GM23338 (cell line): Measurements from ENCODE around the gene ADRA2B. TPM values are rescaled to one million over a fixed set of nuclear protein-coding genes. Genes with fewer than 3 reads are reported as not detected.

Experiments
- ATAC-seq: fragments of 200-7000 bp; cut with Tn5 transposase; 3 replicates; pipeline ENCODE4 v1.9.1; 2020
- DNase-seq: peaks from one replicate; pipeline ENCODE4 v3.0.0-alpha.2; 2015; ENCODE audit warnings: low spot score
- H2AFZ ChIP-seq: fragments of 200-600 bp; sonication (generic); 2 replicates; pipeline ENCODE4 v1.8.0; 2016; ENCODE audit warnings: antibody characterized with exemption, mild to moderate bottlenecking, moderate library complexity
- H3F3A ChIP-seq: fragments of 200-600 bp; sonication (generic); replicated peaks from 2 replicates; pipeline ENCODE4 v1.8.0; 2017; ENCODE audit warnings: antibody characterized with exemption, mixed run types, low read depth
- H3K27ac ChIP-seq: fragments of 200-600 bp; sonication (generic); 2 replicates; pipeline ENCODE4 v1.6.1; 2016; ENCODE audit warnings: low read depth
- H3K27me3 ChIP-seq: fragments of 200-600 bp; sonication (generic); 2 replicates; pipeline ENCODE4 v1.8.0; 2016; ENCODE audit warnings: mild to moderate bottlenecking, mixed run types, moderate library complexity; ENCODE audit not compliant: insufficient read depth
- H3K36me3 ChIP-seq: fragments of 200-600 bp; sonication (generic); 2 replicates; pipeline ENCODE4 v1.8.0; 2016; ENCODE audit warnings: mild to moderate bottlenecking; ENCODE audit not compliant: insufficient read depth
- H3K4me1 ChIP-seq: fragments of 200-600 bp; sonication (generic); 2 replicates; pipeline ENCODE4 v1.8.0; 2016; ENCODE audit warnings: mild to moderate bottlenecking, moderate library complexity; ENCODE audit not compliant: insufficient read depth
- H3K4me2 ChIP-seq: fragments of 200-600 bp; sonication (generic); 2 replicates; pipeline ENCODE4 v1.7.1; 2017; ENCODE audit warnings: mixed run types
- H3K4me3 ChIP-seq: fragments of 200-600 bp; sonication (generic); 2 replicates; pipeline ENCODE4 v1.6.1; 2016; ENCODE audit warnings: mixed run types
- H3K79me2 ChIP-seq: fragments of 200-600 bp; sonication (generic); replicated peaks from 2 replicates; pipeline ENCODE4 v1.8.0; 2017; ENCODE audit warnings: mild to moderate bottlenecking; ENCODE audit not compliant: insufficient read depth
- H3K9me2 ChIP-seq: fragments of 200-600 bp; sonication (generic); 2 replicates; pipeline ENCODE4 v1.8.0; 2017; ENCODE audit not compliant: insufficient read depth
- H4K20me1 ChIP-seq: fragments of 200-600 bp; sonication (generic); replicated peaks from 2 replicates; pipeline ENCODE4 v1.8.0; 2017; ENCODE audit warnings: mild to moderate bottlenecking; ENCODE audit not compliant: insufficient read depth
- H3K27ac Mint-ChIP-seq: 2 replicates; pipeline ENCODE4 v1.8.0; 2020; ENCODE audit warnings: inconsistent platforms, mild to moderate bottlenecking, moderate library complexity, mixed read lengths
- H3K27me3 Mint-ChIP-seq: 3 replicates; pipeline ENCODE4 v1.8.0; 2022; ENCODE audit warnings: low read depth, mild to moderate bottlenecking, moderate library complexity, mixed read lengths, inconsistent platforms; ENCODE audit not compliant: insufficient read depth, poor library complexity
- H3K36me3 Mint-ChIP-seq: 3 replicates; pipeline ENCODE4 v1.8.0; 2021; ENCODE audit warnings: low read depth, mild to moderate bottlenecking, inconsistent platforms, moderate library complexity, mixed read lengths
- H3K4me1 Mint-ChIP-seq: 3 replicates; pipeline ENCODE4 v1.8.0; 2020; ENCODE audit warnings: mild to moderate bottlenecking, inconsistent platforms, mixed read lengths
- H3K4me3 Mint-ChIP-seq: 3 replicates; pipeline ENCODE4 v1.8.0; 2021; ENCODE audit warnings: moderate library complexity, mild to moderate bottlenecking, inconsistent platforms, mixed read lengths
- H3K9me3 Mint-ChIP-seq: 3 replicates; pipeline ENCODE4 v1.8.0; 2020; ENCODE audit warnings: moderate library complexity, mild to moderate bottlenecking, inconsistent platforms, mixed read lengths
- ETS1 ChIP-seq: IDR thresholded peaks from 2 replicates; pipeline ENCODE4 v1.6.1; 2016; ENCODE audit warnings: antibody characterized with exemption
- EZH2phosphoT487 ChIP-seq: fragments of 200-600 bp; sonication (generic); IDR thresholded peaks from one replicate; pipeline ENCODE4 v1.8.1; 2018; ENCODE audit warnings: antibody characterized with exemption; ENCODE audit not compliant: unreplicated experiment
- NANOG ChIP-seq: IDR thresholded peaks from 2 replicates; pipeline ENCODE4 v1.6.1; 2016; ENCODE audit warnings: antibody characterized with exemption, borderline replicate concordance
- STAT1 ChIP-seq: IDR thresholded peaks from one replicate; pipeline ENCODE4 v1.6.1; 2016; ENCODE audit warnings: antibody characterized with exemption; ENCODE audit not compliant: unreplicated experiment
- ZNF114 ChIP-seq: fragments of 250-450 bp; sonication (Bioruptor Pico); IDR thresholded peaks from 2 replicates; pipeline ENCODE4 v1.5.0; 2020; ENCODE audit warnings: mild to moderate bottlenecking, moderate library complexity
- ZNF331 ChIP-seq: fragments of 250-450 bp; sonication (Bioruptor Pico); IDR thresholded peaks from 2 replicates; pipeline ENCODE4 v1.5.0; 2020; ENCODE audit warnings: low read depth, mild to moderate bottlenecking, moderate library complexity
- ZNF462 ChIP-seq: fragments of 250-450 bp; sonication (Bioruptor Pico); IDR thresholded peaks from 2 replicates; pipeline ENCODE4 v1.5.0; 2020; ENCODE audit warnings: mild to moderate bottlenecking, moderate library complexity
- polyA plus RNA-seq: library from polyadenylated mRNA; unstranded; fragments of >200 nt; fragmentation: Nextera tagmentation; extraction: Ambion mirVana; gene quantifications from 2 replicates; pipeline ENCODE4 v1.2.1, GENCODE V29; 2016
- total RNA-seq: library from RNA; depleted of rRNA; stranded (reverse); fragments of >200 nt; shearing (Covaris generic); gene quantifications from 2 replicates; pipeline ENCODE4 v1.2.3, GENCODE V29; 2014
- TF ChIP-seq, protein P1 (sequence below), 2 experiments: fragments of 200-600 bp in 1 of 2; sonication (generic) in 1 of 2; conservative IDR thresholded peaks; 2 replicates each; pipeline versions ENCODE4 v1.5.1 to v1.6.1; 2016 to 2017; ENCODE audit warnings: antibody characterized with exemption in 2 of 2, low read depth in 2 of 2, mild to moderate bottlenecking in 2 of 2, moderate library complexity in 1 of 2

The ADRA2B gene
- total and polyA plus RNA-seq, 2 experiments from 2014 or later = 1.7 to 5.9 TPM

DNA sequence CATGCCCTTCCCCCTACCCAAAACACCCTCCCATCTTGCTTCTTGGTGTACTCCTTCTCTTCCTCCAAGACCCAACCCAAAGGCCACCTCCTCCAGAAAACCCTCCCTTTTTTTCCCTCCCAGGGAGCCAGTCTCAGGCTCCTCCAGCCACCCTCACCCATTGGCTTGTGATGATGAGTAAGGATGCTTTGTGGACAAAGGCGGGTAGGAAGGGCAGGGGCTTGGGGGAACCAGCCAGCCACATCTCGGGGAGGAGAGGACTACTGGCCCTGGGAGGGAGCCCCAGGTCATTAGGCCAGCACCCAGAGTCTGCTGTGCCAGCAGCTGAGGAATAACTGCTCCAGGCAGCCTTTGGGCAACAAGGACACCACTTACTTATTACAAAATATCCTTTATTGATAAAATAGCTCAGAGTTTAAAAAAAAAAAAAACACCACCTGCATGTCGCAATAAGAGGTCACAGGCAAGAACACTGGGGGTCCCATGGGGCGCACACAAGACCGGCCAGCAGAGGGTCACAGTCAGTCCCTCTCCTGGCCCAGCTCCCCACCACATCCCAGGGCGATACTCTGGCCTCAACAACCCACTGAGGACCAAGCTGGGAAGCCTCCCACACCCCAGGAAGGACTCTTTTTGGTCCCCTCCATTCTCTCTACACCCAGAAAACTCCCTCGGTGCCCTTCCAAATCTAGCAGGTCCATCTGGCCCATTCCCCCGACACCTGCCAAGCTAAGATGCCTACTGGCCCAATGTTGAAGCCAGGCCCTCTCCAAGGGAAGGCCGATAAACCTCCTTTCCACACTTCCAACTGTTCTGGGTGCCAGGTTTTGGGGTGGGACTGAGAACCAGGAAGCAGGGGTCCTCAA, 3.6 kb downstream of the ADRA2B start (continued):
- TF ChIP-seq EZH2phosphoT487 (no peak), ETS1 (no peak), STAT1 (no peak)

DNA sequence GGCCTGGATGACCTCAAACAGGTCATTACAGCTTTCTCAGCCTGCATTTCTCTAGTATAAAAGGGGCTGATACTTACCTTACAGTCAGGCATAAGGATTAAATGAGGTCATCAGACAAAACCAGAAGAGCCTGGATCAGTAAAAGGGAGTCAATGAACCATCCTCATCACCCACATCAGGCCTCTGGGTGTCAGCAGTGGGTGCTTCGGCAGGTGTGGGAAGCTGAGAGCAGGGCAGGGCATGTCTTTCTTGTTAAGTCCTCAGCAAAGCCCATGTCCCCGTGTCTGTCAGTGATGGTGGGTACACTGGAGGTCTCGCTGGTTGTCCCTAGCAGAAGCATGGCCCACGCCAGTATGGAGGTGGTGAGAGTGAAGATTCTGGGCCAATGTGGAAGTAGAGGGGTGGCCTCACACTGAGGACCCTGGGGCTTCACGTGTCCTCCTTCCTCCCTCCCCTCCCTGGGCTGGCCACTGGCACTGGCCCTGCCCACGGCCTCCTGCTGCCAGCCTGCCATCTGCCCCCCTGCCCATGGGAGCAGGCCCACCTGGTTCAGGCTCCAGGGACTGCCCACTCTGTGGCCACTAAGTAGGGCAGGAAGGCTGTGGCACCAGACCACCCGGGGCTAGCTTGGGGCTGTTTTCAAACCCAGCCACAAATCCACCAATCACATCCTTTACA, 4.4 kb downstream of the ADRA2B start:
- Histone ChIP-seq H3K27me3 (peaks cover 15% of the 10 kb centered on the region), H3K79me2 (no peaks in the 10 kb centered on the region), H3K27ac (no peak overlapping the region), H3K4me2 (no peak overlapping the region), H3K4me1 (peaks cover 20% of the 10 kb centered on the region), H3K9me2 (no peaks in the 10 kb centered on the region), H3F3A (no peaks in the 10 kb centered on the region), H2AFZ (no peak overlapping the region), H3K36me3 (no peaks in the 10 kb centered on the region), H3K4me3 (no peak overlapping the region), H4K20me1 (no peaks in the 10 kb centered on the region)
- no peak overlapping the region for H3K4me3 Mint-ChIP-seq
- peaks cover 4% of the 10 kb centered on the region; the same call in 2 of the 3 replicates for H3K9me3 Mint-ChIP-seq
- TF ChIP-seq NANOG (no peak), ETS1 (no peak), ZNF331 (CRISPR knock-in tag) (no peak), ZNF114 (CRISPR knock-in tag) (no peak), EZH2phosphoT487 (no peak), ZNF462 (CRISPR knock-in tag) (no peak), STAT1 (no peak)
- TF ChIP-seq, protein P1, sequence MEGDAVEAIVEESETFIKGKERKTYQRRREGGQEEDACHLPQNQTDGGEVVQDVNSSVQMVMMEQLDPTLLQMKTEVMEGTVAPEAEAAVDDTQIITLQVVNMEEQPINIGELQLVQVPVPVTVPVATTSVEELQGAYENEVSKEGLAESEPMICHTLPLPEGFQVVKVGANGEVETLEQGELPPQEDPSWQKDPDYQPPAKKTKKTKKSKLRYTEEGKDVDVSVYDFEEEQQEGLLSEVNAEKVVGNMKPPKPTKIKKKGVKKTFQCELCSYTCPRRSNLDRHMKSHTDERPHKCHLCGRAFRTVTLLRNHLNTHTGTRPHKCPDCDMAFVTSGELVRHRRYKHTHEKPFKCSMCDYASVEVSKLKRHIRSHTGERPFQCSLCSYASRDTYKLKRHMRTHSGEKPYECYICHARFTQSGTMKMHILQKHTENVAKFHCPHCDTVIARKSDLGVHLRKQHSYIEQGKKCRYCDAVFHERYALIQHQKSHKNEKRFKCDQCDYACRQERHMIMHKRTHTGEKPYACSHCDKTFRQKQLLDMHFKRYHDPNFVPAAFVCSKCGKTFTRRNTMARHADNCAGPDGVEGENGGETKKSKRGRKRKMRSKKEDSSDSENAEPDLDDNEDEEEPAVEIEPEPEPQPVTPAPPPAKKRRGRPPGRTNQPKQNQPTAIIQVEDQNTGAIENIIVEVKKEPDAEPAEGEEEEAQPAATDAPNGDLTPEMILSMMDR (conservative IDR thresholded peaks at IDR 0.05; ENCODE audit: low read depth in 2 of 2) = no peak
- H3K27ac Mint-ChIP-seq = no peak overlapping the region
- no peaks in the 10 kb centered on the region for H3K36me3 Mint-ChIP-seq
- peaks cover 33% of the 10 kb centered on the region for H3K4me1 Mint-ChIP-seq
- peaks cover 24% of the 10 kb centered on the region for H3K27me3 Mint-ChIP-seq
- ATAC-seq (no peak), DNase-seq (no peak)
